ENCODE measurements around the gene AKAP8L. TPM values are rescaled to one million over a fixed set of nuclear protein-coding genes. Genes with fewer than 3 reads are reported as not detected.

The AKAP8L gene
- total RNA-seq, 1 experiment from 2014 or later: 66.3 TPM

DNA sequence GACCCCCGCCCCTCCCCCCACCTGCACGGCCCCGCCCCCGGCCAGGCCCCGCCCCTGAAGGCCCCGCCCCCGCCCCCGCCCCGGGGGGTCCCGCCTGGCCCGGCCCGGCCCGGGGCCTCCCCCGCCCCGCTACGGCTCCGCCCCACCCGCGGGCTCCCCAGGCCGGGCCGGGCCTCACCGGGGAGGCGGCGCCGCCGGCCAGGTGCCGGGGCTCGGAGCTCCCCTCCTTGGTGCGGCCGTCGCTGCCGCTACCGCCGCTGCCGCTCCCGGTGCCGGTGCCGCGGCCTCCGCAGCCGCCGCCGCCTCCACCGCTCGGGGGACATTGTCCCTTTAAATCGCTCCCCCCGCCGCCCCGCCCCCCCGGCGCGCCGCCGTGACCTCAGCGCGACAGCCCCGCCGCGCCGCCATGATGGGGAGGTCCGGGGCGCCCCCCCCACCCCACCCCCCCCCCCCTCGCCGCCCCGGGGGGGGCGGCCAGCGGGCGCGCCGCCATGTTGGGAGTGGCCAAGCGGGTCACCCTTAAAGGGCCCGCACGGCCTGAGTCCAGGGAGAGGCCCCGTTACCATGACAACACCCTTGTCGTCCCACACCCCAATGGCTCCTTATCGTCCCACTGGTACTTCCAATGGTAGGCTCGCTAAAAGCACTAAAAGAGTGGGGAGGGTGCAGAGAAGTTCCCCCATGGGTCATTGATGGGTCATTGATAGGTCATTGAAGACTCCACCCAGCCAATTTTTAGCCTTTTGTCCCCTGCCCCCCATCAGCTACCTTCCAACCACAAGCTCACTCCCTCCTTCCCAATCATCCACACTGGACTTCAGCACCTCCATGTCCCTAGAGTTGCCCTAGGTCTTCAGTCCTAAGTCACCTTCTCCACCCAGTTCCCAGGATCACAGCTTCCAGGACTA, 31.1 kb upstream of the AKAP8L start, which contains the start of gene WIZ:
Gene WIZ, minus strand, starts transcription at position 337 of the 908 bp plus-strand sequence. CDS start 1,649 bp downstream, outside the sequence.
- peak; percentile 14 for DNase-seq (ENCODE audit: low spot score)

DNA sequence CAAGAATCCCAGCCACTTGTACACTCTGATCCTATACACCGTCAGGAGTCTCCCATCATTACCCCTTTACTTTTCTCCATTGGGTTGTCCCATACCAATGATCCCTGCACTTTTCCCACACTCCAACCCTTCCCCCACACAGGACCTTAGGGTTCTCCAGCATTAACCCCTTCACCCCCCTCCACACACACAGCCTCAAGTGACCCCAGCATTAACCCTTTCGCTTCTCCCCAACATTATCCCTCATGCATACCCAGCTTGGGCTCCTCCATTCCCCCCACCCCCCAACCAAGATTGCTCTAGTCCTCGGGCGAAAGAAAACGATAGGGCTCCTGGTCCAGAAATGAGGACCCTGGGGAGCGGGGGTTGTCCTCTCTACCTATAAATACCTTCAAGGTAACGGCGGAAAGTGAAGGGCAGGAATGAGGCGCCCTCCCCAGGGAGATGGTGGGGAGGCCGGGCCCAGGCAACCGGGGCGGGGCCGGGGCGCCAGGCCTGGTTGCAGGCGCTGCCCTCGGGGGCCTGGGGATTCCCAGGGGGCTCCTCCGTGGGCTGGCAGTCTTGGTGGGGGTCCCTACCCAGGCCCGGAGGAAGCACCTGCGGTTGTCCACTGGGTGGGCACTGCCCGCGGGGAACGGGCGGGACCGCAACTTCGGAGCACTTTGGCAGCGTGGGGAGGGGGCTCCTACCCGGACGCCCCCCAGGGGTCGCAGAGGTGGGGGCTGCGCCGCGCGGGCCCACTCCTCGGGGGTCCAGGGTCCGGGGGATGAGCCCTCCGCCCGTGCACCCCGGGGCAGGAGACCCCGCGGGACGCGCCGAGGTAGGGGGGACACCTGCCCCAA, 30.2 kb upstream of the AKAP8L start:
- DNase-seq (ENCODE audit: low spot score): no peak

DNA sequence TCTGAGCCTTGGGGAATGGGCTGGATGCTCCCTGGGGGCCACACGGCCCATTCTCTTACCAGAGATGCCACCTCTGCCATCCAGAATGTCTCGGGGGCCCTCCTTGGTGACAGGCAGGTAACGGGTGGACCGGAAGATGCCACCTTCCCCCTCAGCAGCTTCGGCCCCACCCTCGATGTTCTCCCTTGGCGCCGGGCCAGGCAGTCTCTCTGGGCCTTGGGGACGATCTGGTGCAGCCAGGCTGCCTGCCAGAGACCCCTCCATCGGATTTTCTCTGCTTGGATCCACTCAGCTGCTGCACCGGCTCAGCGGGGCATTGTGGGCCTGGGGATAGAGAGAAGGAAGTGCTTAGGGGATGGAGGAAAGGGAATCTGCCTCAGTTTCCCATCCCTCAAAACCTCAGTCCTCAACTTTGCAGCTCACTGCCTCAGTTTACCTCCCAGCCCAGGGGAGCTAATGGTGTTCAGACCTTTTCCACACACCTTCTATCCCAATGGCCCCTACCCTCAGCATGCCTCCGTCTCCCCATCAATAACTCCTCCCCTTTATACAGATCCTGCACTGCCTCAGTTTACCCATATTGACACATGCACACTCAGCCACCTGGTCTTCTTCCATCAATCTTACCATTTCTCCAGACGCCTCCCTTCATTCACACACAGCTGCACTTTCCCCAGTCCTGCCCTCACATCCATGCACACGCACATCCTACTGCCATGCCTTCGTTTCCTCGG, 29.4 kb upstream of the AKAP8L start:
- no peak for DNase-seq (ENCODE audit: low spot score)

DNA sequence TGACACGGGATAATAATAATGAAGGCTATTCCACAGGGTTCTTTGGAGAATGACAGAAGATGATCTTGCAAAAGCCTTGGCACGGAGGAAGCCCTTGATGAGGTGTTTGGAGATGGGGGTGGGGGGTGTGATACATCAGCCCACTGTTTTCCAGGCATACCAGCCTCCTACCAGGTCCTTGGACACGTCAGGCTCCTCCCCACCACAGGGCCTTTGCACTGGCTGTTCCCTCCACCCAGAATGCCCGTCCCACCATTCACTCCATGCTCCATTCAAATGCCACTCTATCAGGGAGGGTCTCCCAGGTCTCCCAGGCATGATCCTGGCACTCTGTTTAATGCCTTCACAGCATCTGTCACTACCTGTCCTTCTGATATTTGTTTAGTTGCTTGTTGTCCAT, 28.3 kb upstream of the AKAP8L start:
- DNase-seq (ENCODE audit: low spot score): no peak

DNA sequence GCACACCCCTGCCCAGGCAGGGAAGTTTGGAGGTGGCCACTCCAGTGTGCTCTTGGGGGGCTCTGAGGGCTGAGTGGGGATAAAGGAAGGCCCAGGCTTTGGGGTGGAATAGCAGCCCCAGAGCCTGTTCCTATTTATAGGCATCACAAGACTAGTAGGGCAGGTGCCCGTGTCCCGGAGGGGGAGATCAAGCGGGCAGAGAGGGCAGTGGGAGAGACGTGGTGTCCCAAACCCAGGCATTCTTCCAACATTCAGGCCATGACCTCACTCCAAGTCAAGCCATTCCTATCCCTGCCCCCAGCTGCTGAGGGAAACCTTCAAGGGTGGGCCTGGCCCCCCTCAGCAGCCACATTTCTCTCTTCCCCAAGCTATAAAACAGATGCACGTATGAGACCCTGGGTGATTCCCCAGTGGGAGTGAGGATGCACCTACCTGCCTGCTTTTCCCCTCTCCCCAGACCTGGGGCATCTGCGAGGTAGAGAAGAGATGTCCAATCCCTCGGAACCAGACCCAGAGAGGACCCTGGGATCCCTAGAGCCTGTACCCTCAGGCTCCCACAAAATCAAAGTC, 27.1 kb upstream of the AKAP8L start:
- DNase-seq (ENCODE audit: low spot score): no peak

DNA sequence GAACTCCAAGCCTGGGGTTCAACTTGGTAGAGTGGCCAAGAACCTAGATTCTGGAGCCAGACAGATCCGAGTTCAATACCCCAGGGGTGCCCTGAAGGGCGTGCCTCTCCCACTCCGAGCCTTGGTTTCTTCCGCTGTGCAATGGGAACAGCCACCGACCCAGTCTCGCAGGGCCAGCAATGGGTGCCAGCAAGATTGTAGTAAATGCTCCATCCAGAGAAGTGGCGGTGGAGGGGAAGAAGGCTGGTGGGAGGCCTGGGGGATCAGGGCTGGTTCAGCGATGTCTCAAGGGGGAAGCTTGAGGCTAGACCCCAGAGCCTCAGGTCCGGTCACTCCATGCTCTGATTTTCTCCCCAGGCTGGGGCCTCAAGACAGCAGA, 26.4 kb upstream of the AKAP8L start:
- no peak for DNase-seq (ENCODE audit: low spot score)

DNA sequence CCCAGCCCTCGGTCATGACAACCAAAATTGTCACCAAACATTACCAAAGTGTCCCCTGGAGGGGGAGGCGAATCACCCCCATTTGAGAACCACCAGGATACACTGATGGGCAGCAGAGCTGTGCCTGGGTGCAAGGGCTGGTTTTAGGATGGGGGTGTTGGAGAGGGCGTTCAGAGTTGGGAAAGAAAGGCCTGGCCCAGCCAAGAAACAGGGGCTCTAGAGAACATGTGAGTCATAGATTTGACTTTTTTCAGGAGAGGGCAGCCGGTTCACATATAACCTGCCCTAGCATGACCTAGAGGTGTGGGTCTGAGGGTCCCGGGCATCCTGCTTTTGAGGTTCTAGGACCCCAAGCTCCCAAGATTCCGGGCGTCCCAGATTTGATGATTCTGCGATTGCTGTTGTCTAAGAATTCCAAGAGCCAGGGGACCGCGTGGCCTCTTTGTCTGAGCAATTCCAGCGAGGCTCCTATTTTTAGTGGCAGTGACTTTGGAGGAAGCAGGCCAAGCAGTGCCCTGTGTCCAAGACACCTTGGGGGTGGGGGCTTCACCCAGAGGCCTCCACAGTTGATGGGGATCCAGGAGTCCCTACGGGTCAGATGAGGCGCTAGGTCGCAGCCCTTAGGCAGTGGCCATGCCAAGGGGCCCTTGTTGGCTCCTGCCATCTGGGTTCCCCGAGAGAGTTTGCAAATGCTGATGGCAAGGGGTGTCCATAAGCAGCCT, 25.9 kb upstream of the AKAP8L start:
- DNase-seq (ENCODE audit: low spot score): no peak

DNA sequence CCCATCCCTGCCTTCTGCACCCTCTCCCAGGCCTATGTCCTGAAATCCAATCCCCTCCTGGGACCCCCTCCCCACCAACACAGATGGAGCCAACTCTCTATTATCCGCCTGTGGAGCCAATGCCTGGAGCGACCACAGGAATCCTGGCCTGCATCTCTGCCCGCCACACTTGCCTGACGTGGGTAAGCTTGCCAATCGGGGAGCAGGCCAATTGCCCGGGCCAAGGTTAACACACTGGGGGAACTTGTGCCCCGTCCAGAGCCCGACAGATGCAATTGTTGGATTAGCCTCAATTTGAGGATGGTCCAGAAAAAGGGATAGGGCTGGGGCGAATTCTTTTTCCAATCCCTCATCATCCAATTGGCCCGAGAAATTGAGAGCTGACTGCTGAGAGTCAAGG, 25.1 kb upstream of the AKAP8L start:
- no peak for DNase-seq (ENCODE audit: low spot score)

DNA sequence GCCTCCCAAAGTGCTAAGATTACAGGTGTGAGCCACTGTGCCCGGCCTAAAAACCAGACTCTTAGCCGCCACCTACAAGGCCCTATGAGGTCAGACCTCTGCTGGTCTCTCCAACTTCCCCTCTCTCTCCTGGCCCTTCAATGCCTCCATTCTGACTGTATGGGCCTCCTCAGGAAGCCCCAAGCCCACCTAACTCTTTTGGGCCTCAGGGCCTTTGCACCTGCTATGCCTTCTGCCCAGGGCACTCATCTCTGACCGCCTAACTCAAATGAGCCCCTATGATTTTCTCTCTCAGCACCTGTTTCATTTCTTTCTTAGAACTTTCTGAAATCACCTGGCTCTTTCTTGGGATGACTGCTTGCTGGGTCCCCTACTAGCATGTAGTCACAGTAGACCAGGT, 24.5 kb upstream of the AKAP8L start:
- DNase-seq (ENCODE audit: low spot score): no peak

DNA sequence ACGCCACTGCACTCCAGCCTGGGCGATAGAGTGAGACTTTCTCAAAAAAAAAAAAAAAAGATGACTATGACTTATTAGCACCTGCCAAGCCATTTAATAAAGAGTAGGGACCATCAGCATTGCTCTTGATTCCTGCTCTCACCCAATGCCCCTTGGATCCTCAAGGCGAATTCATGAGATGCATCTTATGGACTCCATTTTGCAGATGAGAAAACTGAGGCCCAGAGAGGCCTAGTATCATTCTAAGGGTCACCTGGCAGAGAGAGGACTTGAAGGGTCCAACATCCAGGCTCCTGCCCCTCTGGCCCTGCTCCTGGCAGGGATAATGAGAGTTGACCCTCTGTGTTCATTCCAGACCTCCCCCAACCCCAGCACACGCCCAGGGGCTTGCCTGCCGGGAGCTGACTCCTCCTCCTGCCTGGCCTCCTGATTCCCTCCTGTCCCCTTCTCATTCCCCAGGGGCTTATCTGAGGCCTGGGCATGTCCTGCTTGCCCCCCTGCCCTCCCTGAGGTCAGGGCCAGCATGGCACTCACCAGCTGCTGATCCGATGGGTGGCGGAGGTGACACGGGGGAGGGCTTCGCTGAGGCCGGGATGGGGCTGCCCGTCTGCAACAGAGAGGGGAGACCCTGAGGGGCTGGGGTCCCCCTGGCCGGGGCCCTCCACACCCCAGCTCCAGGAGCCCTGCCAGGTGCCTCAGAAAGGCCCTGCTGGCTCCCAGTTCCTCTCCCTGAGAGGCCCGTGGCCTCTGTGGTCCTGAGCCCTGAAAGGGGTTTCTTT, 23.5 kb upstream of the AKAP8L start:
- no peak for DNase-seq (ENCODE audit: low spot score)

DNA sequence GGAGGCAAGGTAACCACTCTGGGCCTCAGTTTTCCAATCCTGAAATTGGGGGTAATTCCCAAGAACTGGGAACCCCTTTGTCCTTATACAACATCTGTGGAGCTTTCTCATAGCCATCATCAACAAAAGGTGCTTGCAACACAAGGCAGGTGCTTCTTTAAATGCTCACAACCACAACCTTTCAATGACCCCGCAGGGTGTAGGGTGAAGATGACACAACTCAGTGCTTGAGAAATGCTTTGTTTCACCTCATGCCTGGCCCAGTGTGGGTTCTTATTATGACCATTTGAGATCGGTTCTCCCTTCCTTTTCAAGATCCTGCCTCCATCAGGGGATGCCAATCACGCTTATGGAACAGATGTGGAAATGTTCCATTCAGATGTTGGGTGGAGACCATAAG, 22.5 kb upstream of the AKAP8L start:
- DNase-seq (ENCODE audit: low spot score): no peak

DNA sequence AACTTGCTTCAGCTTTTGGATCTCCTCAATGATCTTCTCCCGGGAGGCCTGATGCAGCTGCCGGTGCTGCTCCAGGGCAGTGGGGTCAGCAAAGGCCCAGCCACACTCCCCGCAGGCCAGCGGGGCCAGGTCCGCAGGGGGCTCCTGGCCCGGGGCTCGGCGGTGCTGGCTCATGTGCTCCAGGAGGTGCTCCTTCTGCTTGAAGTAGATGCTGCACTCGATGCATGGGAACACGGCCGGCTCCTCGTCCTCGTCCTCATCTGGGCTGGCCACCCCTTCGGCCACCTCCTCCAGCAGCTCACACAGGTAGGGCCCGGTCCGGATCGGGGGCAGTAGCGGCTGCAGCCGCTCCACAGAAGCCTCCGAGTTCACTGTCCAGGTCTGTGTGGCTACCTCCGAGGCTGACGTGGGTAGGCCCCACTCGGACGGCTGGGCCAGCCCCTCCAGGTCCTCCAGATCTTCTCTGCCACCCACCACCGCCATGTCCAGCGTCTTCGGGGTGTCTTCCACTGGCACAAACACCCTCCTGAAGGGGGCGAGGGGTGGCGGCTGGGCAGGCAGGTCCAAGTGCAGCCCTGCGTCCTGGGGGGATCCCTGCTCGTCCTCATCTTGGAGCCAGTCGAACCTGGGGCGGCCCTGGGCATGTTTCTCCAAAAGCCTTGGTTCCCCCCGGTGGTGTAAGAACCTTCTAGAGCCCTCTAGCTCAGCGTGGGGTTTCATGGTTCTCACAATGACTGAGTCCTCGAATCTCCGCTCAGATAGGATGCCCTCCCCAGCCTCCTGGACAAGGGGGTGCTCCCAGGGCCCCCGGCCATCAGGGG, 21.2 kb upstream of the AKAP8L start:
- DNase-seq (ENCODE audit: low spot score): no peak

DNA sequence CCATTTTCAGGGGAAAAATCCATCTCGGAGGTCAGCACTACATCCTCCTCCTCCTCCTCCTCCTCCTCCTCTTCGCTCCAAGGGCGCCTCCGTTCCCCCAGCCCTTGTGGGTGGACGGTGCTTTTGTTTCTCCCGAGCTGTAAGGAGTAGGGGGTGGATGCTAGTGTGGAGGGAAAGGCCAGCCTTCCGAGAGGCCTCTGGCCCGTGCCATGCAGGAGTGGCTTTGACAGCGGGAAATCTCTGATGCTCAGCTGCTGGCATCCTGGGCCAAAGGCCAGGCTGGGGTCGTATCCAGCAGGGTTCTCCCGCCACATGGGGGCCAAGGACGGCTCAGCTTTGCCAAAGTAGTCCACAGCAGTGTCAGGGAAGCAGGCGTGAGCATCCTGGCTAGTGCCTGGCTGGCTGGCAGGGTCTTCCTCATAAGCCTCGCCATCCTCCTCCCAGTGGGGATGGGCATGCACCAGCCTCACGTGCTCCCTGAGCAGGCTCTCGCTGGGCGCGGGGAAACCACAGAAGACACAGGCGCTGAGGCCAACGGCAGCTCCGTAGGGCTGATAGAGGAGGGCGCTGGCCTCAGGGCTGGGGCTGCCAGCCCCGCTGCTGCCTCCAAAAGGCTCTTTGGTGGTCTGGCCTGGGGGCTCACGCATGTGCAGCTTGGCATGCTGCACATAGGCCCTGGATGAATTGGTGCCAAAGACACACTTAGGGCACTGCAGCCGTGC, 20.5 kb upstream of the AKAP8L start:
- no peak for DNase-seq (ENCODE audit: low spot score)

DNA sequence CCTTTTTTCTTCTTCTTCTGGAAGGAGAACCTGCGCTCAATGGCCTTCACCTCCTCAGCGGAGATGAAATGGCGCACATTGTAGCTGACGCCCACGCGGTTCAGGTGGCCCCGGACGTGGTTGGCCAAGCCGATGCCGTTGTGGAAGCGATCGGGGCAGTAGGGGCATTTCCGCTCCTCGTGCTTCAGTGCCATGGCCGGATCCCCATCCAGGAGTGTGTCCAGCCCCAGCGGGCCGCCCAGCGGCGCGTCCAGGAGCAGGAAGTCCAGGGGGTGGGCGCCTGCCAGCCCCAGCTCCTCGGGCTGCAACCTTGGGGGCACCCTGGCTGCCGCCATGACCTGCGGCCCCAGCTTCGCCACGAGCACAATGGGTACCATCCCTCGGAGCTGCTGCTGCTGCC, 19.8 kb upstream of the AKAP8L start:
- no peak for DNase-seq (ENCODE audit: low spot score)

DNA sequence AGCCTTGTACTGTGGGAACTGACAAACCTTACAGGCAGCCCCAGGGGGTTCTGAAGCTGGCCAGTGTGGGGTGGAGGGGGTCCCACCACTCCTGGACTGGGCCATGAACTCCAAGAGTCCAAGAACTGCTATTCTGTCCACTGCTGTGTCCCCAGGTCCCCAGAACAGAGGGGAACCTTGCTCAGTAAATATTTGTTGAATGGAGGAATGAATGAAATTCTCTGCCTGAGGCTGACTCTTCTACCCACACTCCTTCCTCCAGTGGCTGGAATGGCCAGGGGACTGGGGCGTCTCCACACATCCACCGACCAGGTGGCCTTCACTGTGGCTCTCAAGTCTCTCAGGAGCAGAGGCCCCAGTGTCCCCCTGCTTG, 19.3 kb upstream of the AKAP8L start:
- DNase-seq (ENCODE audit: low spot score): no peak

DNA sequence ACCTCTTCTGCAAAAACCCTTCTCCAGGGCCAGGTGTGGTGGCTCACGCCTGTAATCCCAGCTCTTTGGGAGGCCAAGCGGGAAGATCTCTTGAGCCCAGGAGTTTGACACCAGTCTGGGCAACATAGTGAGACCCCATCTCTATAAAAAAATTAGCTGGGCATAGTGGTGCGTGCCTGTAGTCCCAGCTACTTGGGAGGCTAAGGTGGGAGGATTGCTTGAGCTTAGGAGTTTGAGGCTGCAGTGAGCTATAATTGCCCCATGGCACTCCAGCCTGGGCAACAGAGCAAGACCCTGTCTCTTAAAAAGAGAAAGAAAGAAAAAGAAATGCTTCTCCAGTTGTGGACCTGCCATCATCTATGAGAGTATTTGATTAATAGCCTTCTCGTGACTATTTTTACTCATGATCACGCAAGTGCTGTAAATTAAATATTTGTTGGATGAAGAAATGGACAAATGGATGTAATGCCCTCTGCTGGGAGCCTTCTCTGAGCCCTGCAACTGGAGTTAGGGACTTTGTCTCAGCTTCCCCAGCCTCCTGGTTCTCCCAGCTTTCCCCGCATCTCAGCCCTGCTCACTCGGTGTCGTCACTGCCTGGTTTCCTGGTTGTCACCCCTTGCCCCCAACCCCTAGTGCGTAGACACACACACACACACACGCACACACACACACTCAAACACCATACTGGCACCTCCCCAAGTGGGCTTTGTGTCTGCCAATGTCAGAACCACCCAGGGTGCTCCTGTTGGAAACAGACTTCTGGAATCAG, 18.8 kb upstream of the AKAP8L start:
- no peak for DNase-seq (ENCODE audit: low spot score)

DNA sequence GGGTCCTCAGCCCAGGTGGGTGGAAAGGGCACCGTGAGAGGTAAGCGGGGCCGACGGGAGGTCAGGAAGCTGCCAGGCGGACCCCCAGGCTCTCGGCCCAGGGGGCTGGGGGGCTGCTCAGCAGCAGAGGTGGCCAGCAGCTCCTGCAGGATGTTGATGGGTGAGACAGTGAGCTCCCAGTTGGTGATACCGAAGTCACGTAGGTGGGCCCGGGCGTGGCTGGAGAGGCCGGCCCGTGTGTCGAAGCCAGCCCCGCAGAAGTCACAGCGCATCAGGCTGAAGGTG, 18.0 kb upstream of the AKAP8L start:
- DNase-seq (ENCODE audit: low spot score): no peak
